GM12801 (cell line): ENCODE results near the gene C16orf78.

Experiments used
- TF ChIP-seq, protein P1 (sequence below): IDR thresholded peaks from one replicate; pipeline ENCODE4 v1.5.1; 2011; ENCODE audit warnings: control low read depth; ENCODE audit not compliant: insufficient read length; ENCODE audit errors: extremely low read depth

The C16orf78 gene

DNA sequence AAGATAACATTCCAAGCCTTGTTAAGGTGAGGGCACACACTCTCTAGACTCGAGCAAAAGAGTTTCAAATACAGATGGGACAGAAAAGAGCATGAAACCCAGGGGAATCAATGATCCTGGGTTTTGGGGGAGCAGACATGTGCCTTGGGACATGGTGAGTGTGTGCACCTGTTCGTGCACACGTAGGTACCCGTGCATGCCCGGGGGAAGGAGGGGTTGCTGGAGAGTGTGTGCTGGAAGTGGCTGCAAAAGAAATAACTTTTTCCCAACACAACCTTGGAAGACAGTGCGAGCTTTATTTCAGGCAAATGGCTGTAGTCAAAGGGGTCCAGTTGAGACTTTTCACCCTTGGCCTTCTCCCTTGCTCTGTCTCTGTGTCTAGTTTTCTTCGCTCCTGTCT lies 62.6 kb downstream of the C16orf78 start:
- TF ChIP-seq, protein P1, sequence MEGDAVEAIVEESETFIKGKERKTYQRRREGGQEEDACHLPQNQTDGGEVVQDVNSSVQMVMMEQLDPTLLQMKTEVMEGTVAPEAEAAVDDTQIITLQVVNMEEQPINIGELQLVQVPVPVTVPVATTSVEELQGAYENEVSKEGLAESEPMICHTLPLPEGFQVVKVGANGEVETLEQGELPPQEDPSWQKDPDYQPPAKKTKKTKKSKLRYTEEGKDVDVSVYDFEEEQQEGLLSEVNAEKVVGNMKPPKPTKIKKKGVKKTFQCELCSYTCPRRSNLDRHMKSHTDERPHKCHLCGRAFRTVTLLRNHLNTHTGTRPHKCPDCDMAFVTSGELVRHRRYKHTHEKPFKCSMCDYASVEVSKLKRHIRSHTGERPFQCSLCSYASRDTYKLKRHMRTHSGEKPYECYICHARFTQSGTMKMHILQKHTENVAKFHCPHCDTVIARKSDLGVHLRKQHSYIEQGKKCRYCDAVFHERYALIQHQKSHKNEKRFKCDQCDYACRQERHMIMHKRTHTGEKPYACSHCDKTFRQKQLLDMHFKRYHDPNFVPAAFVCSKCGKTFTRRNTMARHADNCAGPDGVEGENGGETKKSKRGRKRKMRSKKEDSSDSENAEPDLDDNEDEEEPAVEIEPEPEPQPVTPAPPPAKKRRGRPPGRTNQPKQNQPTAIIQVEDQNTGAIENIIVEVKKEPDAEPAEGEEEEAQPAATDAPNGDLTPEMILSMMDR, result no peak

DNA sequence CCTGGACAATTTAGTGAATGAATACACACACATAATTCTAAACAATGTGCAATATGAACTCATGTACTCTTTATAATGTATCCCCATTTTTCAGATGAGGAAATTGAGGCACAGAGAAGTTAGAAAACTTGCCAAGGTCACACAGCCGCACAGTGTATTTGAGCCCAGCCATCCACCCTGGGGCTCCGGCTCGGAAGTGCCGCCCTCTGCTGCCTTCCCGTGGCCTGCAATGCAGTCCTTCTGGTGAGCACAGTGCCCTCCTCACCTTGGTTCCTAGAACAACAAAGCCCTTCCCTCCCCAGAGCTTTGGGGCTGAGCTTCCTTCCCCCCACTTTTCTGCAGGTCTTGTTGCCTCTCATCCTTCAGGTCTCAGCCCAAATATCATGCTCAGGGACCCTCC lies 63.7 kb downstream of the C16orf78 start:
- TF ChIP-seq, protein P1, result no peak

DNA sequence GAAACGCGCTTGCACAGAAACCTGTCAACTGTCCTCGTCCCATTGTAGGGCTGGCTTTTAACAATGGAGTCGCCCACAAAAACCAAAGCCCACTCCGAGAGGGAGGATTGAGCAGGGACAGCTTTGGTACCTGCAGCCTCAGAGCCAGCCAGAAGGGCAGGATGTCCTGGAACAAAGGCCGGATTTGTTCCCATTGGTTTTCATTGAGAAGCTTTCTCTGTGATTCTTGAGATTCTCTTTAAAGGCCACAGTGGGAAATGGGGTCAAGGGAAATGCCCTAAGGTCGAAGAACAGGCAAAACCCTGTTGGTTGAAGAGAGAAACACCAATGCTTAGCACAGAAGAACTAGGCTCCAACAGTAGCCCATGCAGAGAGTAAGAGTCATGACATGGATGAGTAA lies 65.4 kb downstream of the C16orf78 start:
- TF ChIP-seq, protein P1, result no peak

DNA sequence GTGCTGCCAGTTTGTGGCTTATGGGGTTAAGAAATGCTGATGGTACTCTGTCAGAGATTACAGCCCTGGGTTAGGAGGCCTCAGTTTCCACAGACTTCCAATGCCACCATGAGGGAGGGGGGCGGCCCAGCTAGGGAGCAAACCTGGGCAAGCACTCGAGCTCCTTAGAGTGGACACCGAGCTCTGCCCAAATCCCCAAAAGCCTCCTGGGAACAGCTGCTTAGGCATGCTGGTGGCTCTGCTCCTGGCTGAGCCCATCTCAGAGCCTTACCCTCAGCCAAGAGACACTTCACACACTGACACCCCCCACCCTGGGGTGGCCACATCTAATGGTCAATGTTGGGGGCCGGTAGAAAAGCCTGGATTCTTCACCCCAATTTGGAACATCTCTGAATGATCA lies 66.1 kb downstream of the C16orf78 start:
- TF ChIP-seq, protein P1, result no peak

DNA sequence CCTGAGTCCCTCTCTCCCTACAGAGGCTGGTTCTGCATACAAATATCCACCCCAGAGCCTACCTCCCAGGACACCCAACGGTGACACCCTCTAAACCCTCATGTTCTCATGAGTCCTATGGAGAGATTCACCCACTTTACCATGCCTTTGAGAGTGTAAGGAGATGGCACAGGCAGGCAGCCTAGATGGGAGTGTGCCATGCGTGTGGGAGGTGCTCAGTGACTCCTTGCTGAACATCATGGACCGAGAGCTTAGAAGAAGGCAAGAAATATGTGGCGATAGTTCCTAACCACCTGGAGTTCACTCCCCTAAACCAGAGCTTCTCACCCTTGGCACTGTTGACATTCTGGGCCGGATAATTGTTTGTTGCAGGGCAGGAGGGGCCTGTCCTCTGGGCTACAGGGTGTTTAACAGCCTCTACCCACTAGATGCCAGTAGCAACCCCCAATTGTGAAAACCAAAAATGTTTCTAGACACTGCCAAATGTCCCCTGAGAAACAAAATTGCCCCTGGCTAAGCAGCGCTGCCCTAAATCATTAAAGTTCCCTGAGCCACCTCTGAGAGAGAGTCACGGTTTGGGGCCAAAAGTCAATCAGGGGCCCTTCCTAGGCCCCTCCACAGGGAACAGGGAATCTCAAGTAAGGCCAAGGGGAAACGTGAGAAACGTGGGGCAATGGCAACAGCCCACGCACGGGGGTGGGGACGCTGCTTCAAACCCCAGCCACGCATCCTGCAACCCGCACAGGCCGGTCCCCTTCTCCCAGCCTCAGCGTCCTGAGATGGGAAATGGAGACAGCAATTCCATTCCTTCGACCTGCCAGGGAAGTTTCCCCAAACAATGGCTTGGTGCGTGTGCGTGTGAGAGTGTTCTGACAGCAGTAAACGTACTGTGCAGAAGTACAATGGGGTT lies 66.8 kb downstream of the C16orf78 start:
- TF ChIP-seq, protein P1, result no peak

DNA sequence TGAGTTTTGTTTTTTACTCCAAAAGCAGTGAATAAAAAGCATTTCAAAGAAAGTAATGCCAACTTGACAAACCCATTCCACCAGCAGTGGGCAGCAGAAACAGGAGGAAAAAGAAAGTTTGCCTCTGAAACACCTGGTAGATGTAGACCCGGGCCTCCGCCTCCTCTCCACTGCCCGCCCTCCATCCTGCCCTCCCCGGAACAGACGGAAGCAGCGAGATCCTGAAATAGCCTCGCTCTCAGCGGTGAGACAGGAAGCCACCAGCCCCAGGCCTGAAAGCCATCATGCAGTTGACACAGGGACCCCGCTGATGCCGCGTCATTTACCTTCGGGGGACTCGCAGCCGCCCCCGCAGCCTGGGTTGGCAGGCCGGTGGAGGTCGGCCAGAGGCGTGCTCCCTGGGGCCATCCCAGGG lies 67.8 kb downstream of the C16orf78 start:
- TF ChIP-seq, protein P1, result no peak

DNA sequence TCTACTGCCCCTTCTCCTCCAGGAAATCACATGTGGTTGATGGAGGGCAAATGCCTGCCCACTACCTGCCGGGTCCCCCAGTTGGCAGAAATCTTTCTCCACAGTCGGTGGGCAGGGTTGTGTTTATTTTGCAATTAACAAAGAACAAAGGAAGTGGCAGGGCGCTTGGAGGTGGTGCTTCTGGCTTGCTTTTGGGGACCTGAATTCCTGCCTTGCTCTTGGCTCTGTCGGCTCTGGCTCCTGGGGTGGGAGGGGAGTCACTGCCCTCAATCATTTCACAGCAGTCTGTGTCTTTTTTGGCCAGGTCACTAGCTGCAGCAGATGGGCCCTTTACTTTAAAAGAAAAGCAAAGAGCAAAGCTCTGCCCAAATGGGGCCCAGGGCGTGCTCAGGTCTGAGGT lies 69.2 kb downstream of the C16orf78 start:
- TF ChIP-seq, protein P1, result no peak
